SH-SY5Y (cell line): ENCODE measurements around the gene TPRKB.

Source experiments
- GATA2 ChIP-seq: IDR thresholded peaks from 2 replicates; pipeline ENCODE4 v1.6.1; 2011; ENCODE audit warnings: mild to moderate bottlenecking, low read depth, low read length
- GATA3 ChIP-seq: IDR thresholded peaks from 2 replicates; pipeline ENCODE4 v1.6.1; 2011; ENCODE audit warnings: low read depth, mild to moderate bottlenecking, low read length, moderate library complexity

The TPRKB gene

DNA sequence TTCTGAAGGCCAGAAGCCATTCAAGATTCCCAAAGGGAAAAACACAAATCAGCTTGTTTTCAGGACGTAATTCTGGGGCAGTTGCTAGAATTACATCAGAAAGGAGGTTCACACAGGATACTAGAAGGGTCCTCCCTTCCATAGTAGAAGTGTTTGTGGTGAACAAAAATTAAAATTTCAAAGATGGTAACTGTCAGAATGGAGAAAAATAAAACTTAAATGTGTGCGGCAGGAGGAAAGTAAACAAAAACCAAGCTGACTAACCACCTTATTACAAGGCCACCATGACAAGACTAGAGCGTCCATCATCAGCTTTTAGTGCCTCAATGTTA is 9.7 kb upstream of the TPRKB start:
- TF ChIP-seq GATA3 (no peak), GATA2 (no peak)

GRCh38 chr2:73746015-73746876 is 9.1 kb upstream of the TPRKB start:
- TF ChIP-seq GATA3 (no peak), GATA2 (no peak)

DNA sequence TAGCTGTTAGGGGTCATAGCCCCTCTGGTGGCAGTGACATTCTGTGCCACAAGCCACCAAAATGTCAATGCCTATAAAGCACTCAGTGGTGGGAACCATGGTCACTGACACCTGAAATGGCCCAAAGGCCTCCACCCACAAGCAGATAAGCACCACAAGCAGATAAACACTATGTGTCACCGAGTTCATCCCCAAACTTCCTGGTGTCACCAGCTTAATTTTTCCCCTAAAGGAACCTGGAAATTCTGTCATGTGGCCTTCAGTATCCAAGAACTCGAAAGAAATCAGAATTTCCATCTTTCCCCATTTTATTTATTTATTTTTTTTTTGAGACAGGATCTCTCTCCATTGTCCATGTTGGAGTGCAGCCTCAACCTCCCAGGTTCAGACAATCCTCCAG is 3.6 kb upstream of the TPRKB start:
- no peak for TF ChIP-seq GATA3
- TF ChIP-seq GATA2, result no peak

- TF ChIP-seq GATA3 (no peak), GATA2 (no peak)
Measured at GRCh38 chr2:73739101-73739500, 2.0 kb upstream of the TPRKB start.

DNA sequence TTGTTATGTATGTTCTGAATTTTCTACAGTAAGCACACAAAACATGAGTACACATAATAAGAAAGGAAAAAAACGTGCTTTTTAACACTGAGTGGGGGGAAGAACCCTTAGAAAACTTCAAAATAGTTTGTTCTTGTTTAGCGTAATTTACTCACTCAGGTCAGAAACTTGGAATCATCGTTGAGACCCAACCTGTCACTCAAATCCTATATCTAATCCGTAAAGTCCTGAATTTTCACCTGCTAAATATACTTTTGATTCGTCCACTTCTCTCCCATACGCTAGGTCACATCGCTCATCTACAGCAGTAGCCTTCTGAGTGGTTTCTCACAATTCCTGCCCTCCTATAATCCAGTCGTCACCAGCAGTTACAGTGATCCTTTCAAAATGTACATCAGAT is 767 bp downstream of the TPRKB start:
- TF ChIP-seq GATA2 (no peak), GATA3 (no peak)

DNA sequence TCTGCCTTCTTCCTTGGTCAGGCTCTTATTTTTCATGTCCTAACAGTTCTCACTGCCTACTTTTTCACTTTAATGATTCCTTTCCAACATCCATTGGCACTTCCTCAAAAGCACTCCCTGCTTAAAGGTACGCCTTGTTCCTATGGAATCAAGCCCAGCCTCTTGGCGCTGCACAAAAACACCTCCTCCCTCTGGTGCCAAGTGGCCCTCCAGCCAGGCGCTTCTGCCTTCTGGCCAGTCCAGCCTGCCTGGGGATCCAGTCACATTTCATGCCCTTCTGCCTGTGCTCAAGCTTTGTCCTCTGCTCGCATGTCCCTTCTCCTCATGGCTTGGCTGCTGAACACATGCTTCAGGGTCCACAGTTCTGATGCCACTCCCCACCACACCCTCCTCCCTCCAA is 6.3 kb downstream of the TPRKB start:
- TF ChIP-seq GATA3 (no peak), GATA2 (no peak)

DNA sequence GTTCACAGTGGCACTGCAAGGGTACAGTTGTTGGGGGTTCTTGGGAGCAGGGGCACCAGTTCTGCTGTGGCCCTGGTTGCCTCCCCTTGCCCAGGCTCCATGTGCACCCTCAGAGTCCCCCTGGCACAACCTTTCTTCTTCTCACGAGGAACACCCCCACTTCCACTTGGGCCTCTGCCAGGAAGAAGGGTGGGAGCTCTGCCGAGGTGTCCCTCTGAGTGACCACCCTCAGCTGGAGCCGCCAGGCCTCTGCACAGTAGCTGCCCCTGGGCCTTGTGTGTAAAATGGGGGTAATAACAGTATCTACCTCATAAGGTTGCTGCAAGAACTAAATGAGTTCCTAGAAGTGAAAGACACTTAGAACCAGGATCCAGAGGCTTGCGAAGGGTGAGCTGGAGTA is 8.4 kb downstream of the TPRKB start:
- TF ChIP-seq GATA2 (no peak), GATA3 (no peak)

DNA sequence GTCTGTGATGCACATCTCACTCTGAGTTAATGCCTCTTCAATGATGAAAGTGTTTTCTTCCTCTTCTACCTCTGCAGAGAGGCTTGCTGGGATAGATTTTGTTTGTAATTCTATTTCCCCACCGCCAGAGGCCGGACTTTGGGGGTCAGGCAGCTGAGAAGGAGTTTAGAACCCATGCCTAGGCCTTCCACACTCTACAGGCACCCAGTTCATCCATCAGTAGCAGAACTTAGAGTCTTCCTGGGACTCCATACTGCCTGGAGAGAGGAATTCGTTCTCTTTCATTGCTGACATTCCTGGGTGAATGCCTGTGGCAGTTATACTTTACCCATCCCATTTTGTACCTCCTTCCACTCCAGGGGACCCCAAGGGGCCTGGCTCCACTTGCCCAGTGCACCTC is 9.1 kb downstream of the TPRKB start:
- TF ChIP-seq GATA3 (no peak), GATA2 (no peak)

- TF ChIP-seq GATA2 (no peak), GATA3 (no peak)
Measured at GRCh38 chr2:73718851-73719621, 18.1 kb downstream of the TPRKB start.

DNA sequence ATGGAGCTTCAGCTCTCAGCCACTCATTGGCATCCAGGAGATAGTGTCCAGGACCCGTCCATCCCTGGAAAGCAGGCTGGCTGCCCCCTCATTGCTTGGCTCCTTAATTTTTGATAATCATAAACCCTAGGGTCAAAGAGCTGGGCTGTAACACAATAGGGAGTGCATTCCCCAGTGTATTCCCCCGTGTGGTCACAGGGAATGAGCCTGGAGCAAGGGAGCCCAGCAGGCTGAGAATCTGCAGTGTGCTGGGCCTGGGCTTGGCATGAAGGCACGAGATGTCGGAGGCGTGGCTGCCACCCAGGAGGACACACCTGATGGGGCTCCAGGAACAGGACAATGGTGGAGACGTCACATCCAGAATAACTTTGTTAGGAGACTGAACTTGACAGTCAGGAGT is 18.7 kb downstream of the TPRKB start:
- no peak for TF ChIP-seq GATA3
- no peak for TF ChIP-seq GATA2

- TF ChIP-seq GATA3 (no peak), GATA2 (no peak)
Measured at GRCh38 chr2:73717251-73717606, 19.9 kb downstream of the TPRKB start.

DNA sequence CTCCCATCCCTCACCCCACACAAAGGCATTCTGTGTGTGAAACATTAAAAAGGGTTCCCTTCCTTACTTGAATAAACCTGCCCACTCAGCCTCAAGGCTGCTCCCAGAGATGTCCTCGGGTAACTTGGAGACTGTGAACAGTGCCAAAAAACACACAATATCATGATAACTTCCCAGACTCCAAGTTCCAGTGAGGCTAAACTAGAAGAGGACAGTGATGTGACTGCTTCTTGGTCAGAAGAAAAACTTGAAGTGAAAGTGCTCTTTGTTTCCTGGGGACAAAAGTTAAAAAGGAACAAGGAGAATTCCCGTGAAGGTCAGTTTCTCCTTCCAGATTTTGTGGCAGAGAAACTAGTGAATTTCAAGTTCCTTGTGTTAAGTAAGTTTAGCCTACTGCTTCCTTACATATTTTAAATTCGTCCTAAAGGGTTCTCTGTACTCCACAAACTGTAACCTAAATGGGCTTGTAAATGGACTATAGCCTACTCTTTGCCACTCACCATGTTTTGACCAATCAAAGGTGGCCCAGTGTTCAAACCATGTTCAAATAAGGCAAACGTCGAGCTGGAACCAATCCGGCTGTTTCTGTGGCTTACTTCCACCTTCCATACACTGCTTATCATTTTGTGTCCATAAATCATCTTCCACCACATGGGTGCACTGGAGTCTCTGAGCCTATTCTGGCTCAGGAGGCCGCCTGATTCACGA is 20.4 kb downstream of the TPRKB start:
- TF ChIP-seq GATA2, result no peak
- no peak for TF ChIP-seq GATA3

GRCh38 chr2:73714091-73714490 is 23.1 kb downstream of the TPRKB start:
- TF ChIP-seq GATA3 (no peak), GATA2 (no peak)

GRCh38 chr2:73708527-73708926 is 28.6 kb downstream of the TPRKB start:
- TF ChIP-seq GATA3, result no peak
- TF ChIP-seq GATA2, result no peak

GRCh38 chr2:73707636-73708035 is 29.5 kb downstream of the TPRKB start:
- no peak for TF ChIP-seq GATA2
- no peak for TF ChIP-seq GATA3

DNA sequence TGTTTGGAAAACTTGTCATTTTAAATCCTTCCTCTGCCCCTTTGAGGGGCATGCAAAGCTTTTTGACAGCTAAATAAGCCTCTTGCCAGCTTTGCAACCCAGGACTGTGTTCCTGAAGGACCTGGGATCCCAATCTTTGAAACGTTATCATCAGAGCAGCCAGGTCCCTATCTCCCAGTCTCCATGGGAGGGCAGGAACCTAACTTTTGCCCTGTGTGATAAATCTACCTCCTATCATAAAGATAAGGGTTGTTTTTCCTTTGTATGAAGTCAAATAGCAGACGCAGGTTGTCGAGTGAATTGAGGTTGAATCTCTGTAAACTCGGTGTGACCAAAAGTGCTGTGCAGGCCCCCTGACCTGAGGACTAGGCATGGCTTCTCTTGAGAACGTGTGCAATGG is 30.1 kb downstream of the TPRKB start:
- TF ChIP-seq GATA2, result no peak
- TF ChIP-seq GATA3, result no peak

DNA sequence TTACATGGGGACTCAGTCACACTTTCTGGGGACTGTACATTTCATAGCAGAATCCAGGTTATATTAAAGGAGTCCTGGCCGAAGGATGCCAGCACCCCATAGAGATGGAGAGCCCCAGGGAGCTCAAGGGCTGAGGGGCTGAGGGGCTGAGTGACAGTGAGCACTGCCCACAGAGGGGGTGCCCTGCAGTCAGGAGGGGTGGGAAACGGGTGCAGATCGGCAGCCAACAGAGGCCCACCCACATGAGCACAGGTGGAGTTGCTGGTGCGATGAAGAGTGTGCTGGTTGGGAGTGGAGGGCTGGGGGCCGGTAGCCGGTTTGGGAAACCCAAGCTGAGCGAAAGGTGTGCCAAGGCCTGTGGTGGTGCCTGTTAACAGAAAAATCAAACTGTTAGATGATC is 32.1 kb downstream of the TPRKB start:
- TF ChIP-seq GATA2 (no peak), GATA3 (no peak)
